Thyroid gland (tissue), 4 donors: ENCODE measurements around the gene PIP5K1C.

Experiments used
- CTCF ChIP-seq, 6 experiments: fragments of 200-600 bp in 3 of 6; fragments of 450-650 bp in 3 of 6; sonication (generic) in 3 of 6; IDR thresholded peaks; one replicate each; pipeline ENCODE4 v1.5.1; 2016 to 2019; ENCODE audit warnings: antibody characterized with exemption in 6 of 6, mild to moderate bottlenecking in 2 of 6, inconsistent platforms in 1 of 6, moderate library complexity in 1 of 6
- POLR2A ChIP-seq, 2 donors: fragments of 450-650 bp; IDR thresholded peaks; one replicate each; pipeline ENCODE4 v1.6.1; 2017; ENCODE audit warnings: antibody characterized with exemption in 2 of 2, mild to moderate bottlenecking in 2 of 2, moderate library complexity in 1 of 2

GRCh38 chr19:3609779-3610719 lies 90.2 kb downstream of the PIP5K1C start:
- no peak for TF ChIP-seq CTCF (IDR thresholded peaks at IDR 0.05)
- no peak for TF ChIP-seq POLR2A (IDR thresholded peaks at IDR 0.05)
